GM18867 (cell line): ENCODE measurements around the gene NRXN3.

Experiments used
- ATAC-seq: cut with Tn5 transposase; IDR thresholded peaks from one replicate; pipeline ENCODE4 v1.9.1; 2021; ENCODE audit warnings: mild to moderate bottlenecking, moderate library complexity; ENCODE audit not compliant: unreplicated experiment

Gene NRXN3

GRCh38 chr14:79037593-79037992 is 867.4 kb downstream of the NRXN3 start:
- ATAC-seq: no peak

- no peak for ATAC-seq
Measured at GRCh38 chr14:79040790-79041189, 870.6 kb downstream of the NRXN3 start.

- no peak for ATAC-seq
Measured at GRCh38 chr14:79043194-79043889, 873.2 kb downstream of the NRXN3 start.

- no peak for ATAC-seq
Measured at GRCh38 chr14:79044894-79045624, 874.9 kb downstream of the NRXN3 start.

GRCh38 chr14:79050787-79051727 is 880.9 kb downstream of the NRXN3 start:
- ATAC-seq: no peak

GRCh38 chr14:79051742-79052141 is 881.6 kb downstream of the NRXN3 start:
- ATAC-seq: no peak

GRCh38 chr14:79056879-79057278 is 886.7 kb downstream of the NRXN3 start:
- ATAC-seq: no peak

GRCh38 chr14:79057333-79057732 is 887.2 kb downstream of the NRXN3 start:
- ATAC-seq: no peak

- no peak for ATAC-seq
Measured at GRCh38 chr14:79062226-79062625, 892.1 kb downstream of the NRXN3 start.

GRCh38 chr14:79064214-79064613 is 894.0 kb downstream of the NRXN3 start:
- peak; percentile 62 for ATAC-seq

GRCh38 chr14:79074510-79074909 is 904.3 kb downstream of the NRXN3 start:
- no peak for ATAC-seq

GRCh38 chr14:79076428-79076827 is 906.3 kb downstream of the NRXN3 start:
- ATAC-seq: no peak

GRCh38 chr14:79077096-79077495 is 906.9 kb downstream of the NRXN3 start:
- no peak for ATAC-seq

- no peak for ATAC-seq
Measured at GRCh38 chr14:79080040-79080439, 909.9 kb downstream of the NRXN3 start.

- ATAC-seq: no peak
Measured at GRCh38 chr14:79082883-79083282, 912.7 kb downstream of the NRXN3 start.

- ATAC-seq: no peak
Measured at GRCh38 chr14:79083356-79083755, 913.2 kb downstream of the NRXN3 start.

- ATAC-seq: no peak
Measured at GRCh38 chr14:79084861-79085260, 914.7 kb downstream of the NRXN3 start.

- no peak for ATAC-seq
Measured at GRCh38 chr14:79089576-79089975, 919.4 kb downstream of the NRXN3 start.

- no peak for ATAC-seq
Measured at GRCh38 chr14:79090641-79091180, 920.5 kb downstream of the NRXN3 start.

- no peak for ATAC-seq
Measured at GRCh38 chr14:79091381-79091963, 921.3 kb downstream of the NRXN3 start.

- ATAC-seq: no peak
Measured at GRCh38 chr14:79093531-79093930, 923.4 kb downstream of the NRXN3 start.
